Effector CD4-positive, alpha-beta T cell (primary cell): ENCODE data around the gene C1orf167.

Source experiments
- DNase-seq: peaks from one replicate; pipeline ENCODE4 v3.0.0-alpha.2; 2020

C1orf167 gene

GRCh38 chr1:11765661-11766428 lies 3.9 kb downstream of the C1orf167 start:
- DNase-seq = no peak

- no peak for DNase-seq
These were observed 4.4 kb downstream of the C1orf167 start for GRCh38 chr1:11766429-11766776.

GRCh38 chr1:11767922-11768704 lies 6.1 kb downstream of the C1orf167 start:
- no peak for DNase-seq

- no peak for DNase-seq
These were observed 6.8 kb downstream of the C1orf167 start for GRCh38 chr1:11768821-11769220.

GRCh38 chr1:11769274-11769673 lies 7.3 kb downstream of the C1orf167 start:
- no peak for DNase-seq

GRCh38 chr1:11770011-11770410 lies 8.0 kb downstream of the C1orf167 start:
- DNase-seq = no peak

- DNase-seq = no peak
These were observed 9.6 kb downstream of the C1orf167 start for GRCh38 chr1:11771481-11772043.

GRCh38 chr1:11772458-11772857 lies 10.5 kb downstream of the C1orf167 start:
- DNase-seq = no peak

GRCh38 chr1:11774753-11775152 lies 12.8 kb downstream of the C1orf167 start:
- no peak for DNase-seq

GRCh38 chr1:11777658-11778322 lies 15.8 kb downstream of the C1orf167 start:
- no peak for DNase-seq

- DNase-seq = no peak
These were observed 16.3 kb downstream of the C1orf167 start for GRCh38 chr1:11778336-11778735.

GRCh38 chr1:11778844-11779623 lies 17.0 kb downstream of the C1orf167 start:
- DNase-seq = no peak

GRCh38 chr1:11779715-11780379 lies 17.9 kb downstream of the C1orf167 start:
- DNase-seq = no peak

GRCh38 chr1:11780380-11781147 lies 18.6 kb downstream of the C1orf167 start:
- no peak for DNase-seq

- no peak for DNase-seq
These were observed 19.3 kb downstream of the C1orf167 start for GRCh38 chr1:11781297-11781696.

- DNase-seq = no peak
These were observed 20.2 kb downstream of the C1orf167 start for GRCh38 chr1:11782127-11782708.

- DNase-seq = no peak
These were observed 21.6 kb downstream of the C1orf167 start for GRCh38 chr1:11783556-11783955.

GRCh38 chr1:11784256-11784992 lies 22.4 kb downstream of the C1orf167 start:
- DNase-seq = no peak

GRCh38 chr1:11784993-11785769 lies 23.2 kb downstream of the C1orf167 start:
- DNase-seq = peak; percentile 25
